OCI-LY3 (cell line): ENCODE data around the gene SLC5A10.

Experiments used
- CTCF ChIP-seq: fragments of 200-600, 300-600 bp; sonication (generic); IDR thresholded peaks from 2 replicates; pipeline ENCODE4 v1.5.1; 2014; ENCODE audit warnings: antibody characterized with exemption, low read length, low read depth
- EZH2phosphoT487 ChIP-seq: fragments of 200-600 bp; shearing (Covaris generic); IDR thresholded peaks from 2 replicates; pipeline ENCODE4 v1.6.1; 2018; ENCODE audit warnings: antibody characterized with exemption, mixed run types, low read depth

GRCh38 chr17:18910881-18911280, 41.1 kb upstream of the SLC5A10 start:
- TF ChIP-seq CTCF (no peak), EZH2phosphoT487 (no peak)
